LNCAP (cell line): ENCODE data around the gene FAM13A.

ENCODE experiments used
- TF ChIP-seq, protein P1 (sequence below): fragments of 450-650 bp; IDR thresholded peaks from 2 replicates; pipeline ENCODE4 v1.5.1; 2017; ENCODE audit warnings: mild to moderate bottlenecking

FAM13A gene

DNA sequence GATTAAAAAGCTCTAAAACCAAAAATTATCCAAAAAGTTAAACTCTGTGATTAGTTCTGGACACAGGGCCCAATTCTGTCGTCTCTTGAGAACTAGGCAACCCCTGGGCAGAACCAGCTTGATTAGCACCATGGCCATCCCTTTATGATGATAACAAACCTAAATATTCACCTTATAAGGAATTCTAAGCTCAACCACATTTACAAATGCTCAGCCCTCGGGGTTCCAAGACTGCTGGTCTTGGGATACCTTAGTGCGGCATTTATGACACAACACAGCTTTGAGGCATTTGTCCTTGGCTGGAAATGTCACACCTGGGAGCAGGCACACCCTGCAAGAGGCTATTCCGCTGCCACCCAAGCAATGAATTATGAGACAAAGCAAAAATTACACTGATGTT is 331.8 kb downstream of the FAM13A start:
- TF ChIP-seq, protein P1, sequence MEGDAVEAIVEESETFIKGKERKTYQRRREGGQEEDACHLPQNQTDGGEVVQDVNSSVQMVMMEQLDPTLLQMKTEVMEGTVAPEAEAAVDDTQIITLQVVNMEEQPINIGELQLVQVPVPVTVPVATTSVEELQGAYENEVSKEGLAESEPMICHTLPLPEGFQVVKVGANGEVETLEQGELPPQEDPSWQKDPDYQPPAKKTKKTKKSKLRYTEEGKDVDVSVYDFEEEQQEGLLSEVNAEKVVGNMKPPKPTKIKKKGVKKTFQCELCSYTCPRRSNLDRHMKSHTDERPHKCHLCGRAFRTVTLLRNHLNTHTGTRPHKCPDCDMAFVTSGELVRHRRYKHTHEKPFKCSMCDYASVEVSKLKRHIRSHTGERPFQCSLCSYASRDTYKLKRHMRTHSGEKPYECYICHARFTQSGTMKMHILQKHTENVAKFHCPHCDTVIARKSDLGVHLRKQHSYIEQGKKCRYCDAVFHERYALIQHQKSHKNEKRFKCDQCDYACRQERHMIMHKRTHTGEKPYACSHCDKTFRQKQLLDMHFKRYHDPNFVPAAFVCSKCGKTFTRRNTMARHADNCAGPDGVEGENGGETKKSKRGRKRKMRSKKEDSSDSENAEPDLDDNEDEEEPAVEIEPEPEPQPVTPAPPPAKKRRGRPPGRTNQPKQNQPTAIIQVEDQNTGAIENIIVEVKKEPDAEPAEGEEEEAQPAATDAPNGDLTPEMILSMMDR = no peak

DNA sequence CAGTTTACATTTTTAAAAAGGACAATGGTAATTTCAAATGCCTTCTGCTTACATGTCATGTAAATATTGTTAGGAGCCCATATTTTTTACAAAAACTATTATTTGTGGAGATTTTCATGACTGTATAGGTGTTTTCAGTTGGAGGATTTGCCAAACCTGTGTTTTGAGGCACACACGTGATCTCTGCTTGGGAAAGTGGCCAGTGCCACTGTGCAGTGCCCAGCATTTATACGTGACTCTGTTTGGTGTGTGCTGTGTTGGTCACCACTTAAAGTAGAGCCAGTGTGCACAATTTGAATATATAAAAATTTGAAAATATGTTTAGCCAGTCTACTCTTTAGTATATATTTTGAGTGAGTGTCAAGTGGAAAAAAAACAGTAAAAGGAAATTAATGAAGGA is 332.6 kb downstream of the FAM13A start:
- TF ChIP-seq, protein P1 = no peak

DNA sequence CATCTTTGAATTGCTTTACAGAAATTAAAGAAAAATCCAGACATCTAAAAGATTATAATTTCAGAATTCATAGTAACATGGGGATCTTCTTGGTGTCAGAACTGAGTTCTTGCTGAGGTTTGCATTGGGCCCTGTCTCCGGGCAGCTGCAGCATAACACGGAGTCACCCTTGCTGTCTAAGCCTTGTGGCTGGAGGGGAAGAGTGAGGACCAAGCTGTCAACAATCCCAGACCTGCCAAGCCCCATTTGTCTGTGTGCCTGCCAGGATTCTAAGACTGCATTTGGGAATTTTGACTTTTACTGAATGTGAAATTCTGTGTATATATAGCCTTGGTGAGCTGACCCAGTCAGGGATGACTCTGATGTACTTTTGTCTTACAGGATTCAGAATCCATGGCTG is 334.2 kb downstream of the FAM13A start:
- TF ChIP-seq, protein P1 = no peak

DNA sequence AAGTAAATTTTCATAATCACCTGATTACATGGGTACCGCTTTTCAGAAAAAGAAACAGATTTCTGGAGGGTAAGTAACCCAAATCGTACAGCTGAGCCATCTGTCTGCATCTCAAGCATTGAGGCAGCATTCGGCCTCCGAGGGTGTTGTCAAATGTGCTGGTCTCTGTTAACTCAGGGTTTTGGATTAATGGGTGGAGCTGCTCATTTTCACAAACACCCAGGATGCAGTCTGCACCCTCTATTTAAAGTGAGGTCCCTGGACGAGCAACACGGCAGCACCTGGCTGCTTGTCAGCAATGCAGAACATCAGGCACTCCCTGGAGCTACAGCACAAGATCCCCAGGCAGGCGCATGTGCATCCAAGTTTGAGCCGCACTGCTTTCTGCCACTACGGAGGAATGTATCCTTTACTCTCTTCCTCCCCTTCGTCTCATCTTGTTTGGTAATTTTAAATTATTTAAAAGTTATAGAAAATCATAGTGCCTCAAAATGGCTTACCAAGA is 334.7 kb downstream of the FAM13A start:
- TF ChIP-seq, protein P1 = no peak

DNA sequence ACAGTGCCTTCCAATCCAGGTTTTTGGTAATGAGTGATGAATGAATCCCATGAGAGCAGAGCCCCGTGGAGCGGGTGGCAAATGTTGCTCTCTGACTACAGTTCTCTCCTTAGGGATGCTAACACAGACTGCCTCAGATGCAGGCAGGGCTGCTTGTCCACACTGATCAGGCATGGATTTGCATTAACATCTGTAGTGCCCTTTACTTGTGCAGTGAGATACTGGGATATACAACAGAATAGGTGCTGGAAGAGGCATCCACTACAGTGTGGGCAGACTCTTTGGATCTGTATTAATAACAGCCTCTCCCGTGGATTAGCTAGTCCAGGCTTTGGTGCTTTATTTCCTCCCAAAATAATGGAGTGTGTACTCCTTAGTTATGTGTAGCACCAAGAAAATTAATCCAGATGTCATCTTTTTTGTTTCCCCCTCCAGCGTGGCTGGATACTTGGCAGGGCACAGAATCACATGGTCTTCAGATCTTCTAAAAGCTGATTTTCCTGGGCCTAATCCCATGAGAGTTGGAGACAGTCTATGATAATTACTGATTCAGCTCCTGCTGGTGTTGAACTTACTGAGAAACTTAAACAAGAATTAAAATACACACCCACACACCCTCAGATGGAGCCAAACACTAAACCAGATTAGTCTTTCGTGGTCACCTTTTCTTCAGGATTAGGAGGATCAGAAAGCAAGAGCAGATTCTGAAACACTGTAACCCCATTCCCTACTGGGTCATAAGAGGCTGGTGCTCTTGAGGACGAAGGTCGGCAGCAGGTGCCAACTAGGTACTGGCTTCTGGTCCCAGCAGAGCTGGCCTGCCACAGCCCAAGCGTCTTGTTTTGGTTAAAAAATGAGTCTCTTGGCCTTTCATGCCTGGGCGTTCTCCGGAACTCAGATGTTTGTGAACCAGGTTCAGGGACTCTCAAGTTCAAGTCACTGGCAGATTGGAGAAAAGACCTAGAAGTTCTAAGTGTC is 336.2 kb downstream of the FAM13A start:
- TF ChIP-seq, protein P1 = no peak

DNA sequence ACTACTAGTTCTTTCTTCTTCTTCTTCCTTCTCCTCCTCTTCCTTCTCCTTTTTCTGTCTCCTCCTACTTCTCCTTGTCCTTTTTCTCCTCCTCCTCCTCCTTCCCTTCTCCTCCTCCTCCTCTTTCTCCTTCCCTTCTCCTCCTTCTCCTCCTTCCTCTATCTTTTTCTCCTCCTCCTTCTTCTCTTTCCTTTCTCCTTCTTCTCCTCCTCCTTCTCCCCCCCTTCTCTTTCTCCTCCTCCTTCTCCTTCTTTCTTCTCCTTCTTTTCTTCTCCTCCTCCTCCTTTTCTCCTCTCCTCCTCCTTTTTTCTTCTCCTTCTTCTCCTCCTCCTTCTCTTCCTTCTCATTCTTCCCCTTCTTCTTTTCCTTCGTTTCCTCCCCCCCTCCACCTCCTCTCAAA is 337.6 kb downstream of the FAM13A start:
- TF ChIP-seq, protein P1 = no peak

DNA sequence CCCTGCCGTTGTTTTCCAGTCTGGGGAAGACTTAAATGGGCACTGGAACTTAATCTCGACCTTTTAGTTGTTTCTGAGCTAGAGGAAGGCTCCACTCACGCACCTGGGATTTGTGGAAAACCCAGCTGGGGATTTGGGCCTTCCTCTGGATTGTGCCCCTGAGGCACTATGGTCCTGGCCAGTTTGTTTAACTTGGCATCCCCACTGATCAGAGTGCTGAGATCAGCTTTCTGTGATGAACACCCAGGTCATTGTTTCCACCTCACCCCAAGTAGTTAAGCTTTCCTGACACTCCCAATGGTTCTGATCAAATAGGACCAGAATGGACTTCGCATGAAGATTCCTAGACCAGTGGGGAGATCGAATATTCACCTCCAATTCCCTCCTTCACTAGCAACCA is 338.9 kb downstream of the FAM13A start:
- TF ChIP-seq, protein P1 = no peak
